CD4-positive, alpha-beta T cell treated with Interleukin-2 at 100 ng/mL for 4 hours (primary cell): ENCODE data around the gene PCDHA8.
"Not testable (repeated sequence)": the region's sequence is repeated elsewhere in the genome, so short reads cannot be mapped to it uniquely, and the experiment has no call there.

Experiments
- DNase-seq: peaks from one replicate; pipeline ENCODE4 v3.0.0-alpha.2; 2020; ENCODE audit warnings: low spot score

PCDHA8 gene

GRCh38 chr5:140827704-140828361 lies 13.2 kb upstream of the PCDHA8 start, which contains the start of gene PCDHA6:
PCDHA6 (plus strand) TSS chr5:140827960; CDS start chr5:140828092, 132 bp downstream.
- DNase-seq, result no peak

GRCh38 chr5:140828362-140828737 lies 12.6 kb upstream of the PCDHA8 start:
- DNase-seq, result no peak

- not testable (repeated sequence) for DNase-seq
Observed at GRCh38 chr5:140829511-140830501, 11.2 kb upstream of the PCDHA8 start.

- DNase-seq, result no peak
Observed at GRCh38 chr5:140833993-140834392, 7.0 kb upstream of the PCDHA8 start, which contains the start of gene PCDHA7. PCDHA7 (plus strand) TSS chr5:140834269; CDS start chr5:140834384, 115 bp downstream.

- not testable (repeated sequence) for DNase-seq
Observed at GRCh38 chr5:140834439-140835008, 6.5 kb upstream of the PCDHA8 start.

- no peak for DNase-seq
Observed at GRCh38 chr5:140835622-140836510, 5.1 kb upstream of the PCDHA8 start.

GRCh38 chr5:140842798-140843733 lies 2.1 kb downstream of the PCDHA8 start:
- DNase-seq, result no peak

GRCh38 chr5:140848139-140849102 lies 7.4 kb downstream of the PCDHA8 start, which contains the start of gene PCDHA9:
PCDHA9 (plus strand) TSS chr5:140848382; CDS start chr5:140848496, 114 bp downstream.
- DNase-seq, result not testable (repeated sequence)

GRCh38 chr5:140849831-140850634 lies 9.0 kb downstream of the PCDHA8 start:
- not testable (repeated sequence) for DNase-seq

GRCh38 chr5:140855772-140856674 lies 15.0 kb downstream of the PCDHA8 start, which contains the start of gene PCDHA10:
PCDHA10 (plus strand) TSS chr5:140855897; CDS start chr5:140856049, 152 bp downstream.
- DNase-seq, result no peak

- no peak for DNase-seq
Observed at GRCh38 chr5:140857177-140857986, 16.4 kb downstream of the PCDHA8 start.

GRCh38 chr5:140857987-140858240 lies 16.9 kb downstream of the PCDHA8 start:
- no peak for DNase-seq

- no peak for DNase-seq
Observed at GRCh38 chr5:140862441-140863295, 21.7 kb downstream of the PCDHA8 start.

GRCh38 chr5:140868721-140869554 lies 28.0 kb downstream of the PCDHA8 start, which contains the start of gene PCDHA11:
PCDHA11 (plus strand) TSS chr5:140868957; CDS start chr5:140869104, 147 bp downstream.
- DNase-seq, result no peak
